ENCODE data around the gene EBNA1BP2.

DNA sequence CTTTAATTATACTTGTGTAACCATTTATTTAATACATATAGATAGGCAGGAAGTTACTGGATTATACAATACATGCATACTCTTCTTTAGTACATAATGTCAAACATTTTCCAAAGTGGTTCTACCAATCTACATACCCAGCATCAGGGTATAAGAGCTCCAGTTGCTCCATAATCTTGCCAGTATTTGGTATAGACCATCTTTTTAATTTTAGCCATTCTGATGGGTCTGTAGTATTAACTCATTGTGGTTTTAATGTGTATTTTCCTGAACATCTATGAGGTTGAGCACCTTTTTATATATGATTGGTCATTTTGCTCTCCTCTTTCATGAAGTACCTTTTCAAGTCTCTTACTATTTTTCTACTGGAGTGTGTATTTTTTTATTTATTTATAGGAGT lies 32.1 kb downstream of the EBNA1BP2 start:
- TF ChIP-seq, protein P1, sequence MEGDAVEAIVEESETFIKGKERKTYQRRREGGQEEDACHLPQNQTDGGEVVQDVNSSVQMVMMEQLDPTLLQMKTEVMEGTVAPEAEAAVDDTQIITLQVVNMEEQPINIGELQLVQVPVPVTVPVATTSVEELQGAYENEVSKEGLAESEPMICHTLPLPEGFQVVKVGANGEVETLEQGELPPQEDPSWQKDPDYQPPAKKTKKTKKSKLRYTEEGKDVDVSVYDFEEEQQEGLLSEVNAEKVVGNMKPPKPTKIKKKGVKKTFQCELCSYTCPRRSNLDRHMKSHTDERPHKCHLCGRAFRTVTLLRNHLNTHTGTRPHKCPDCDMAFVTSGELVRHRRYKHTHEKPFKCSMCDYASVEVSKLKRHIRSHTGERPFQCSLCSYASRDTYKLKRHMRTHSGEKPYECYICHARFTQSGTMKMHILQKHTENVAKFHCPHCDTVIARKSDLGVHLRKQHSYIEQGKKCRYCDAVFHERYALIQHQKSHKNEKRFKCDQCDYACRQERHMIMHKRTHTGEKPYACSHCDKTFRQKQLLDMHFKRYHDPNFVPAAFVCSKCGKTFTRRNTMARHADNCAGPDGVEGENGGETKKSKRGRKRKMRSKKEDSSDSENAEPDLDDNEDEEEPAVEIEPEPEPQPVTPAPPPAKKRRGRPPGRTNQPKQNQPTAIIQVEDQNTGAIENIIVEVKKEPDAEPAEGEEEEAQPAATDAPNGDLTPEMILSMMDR (IDR thresholded peaks at IDR 0.05): no peak
- TF ChIP-seq POLR2A (IDR thresholded peaks at IDR 0.05) (no peak), POLR2AphosphoS5 (IDR thresholded peaks at IDR 0.05) (no peak)
